Ascending aorta (tissue), 2 donors: ENCODE data around the gene METTL16. TPM values are rescaled to one million over a fixed set of nuclear protein-coding genes. Genes with fewer than 3 reads are reported as not detected.

ENCODE experiments used
- DNase-seq, 2 donors: peaks; one replicate each; pipeline ENCODE4 v3.0.0-alpha.2; 2019; ENCODE audit warnings: low spot score in 2 of 2
- H3K27ac ChIP-seq, 2 donors: fragments of 200-600 bp; sonication (generic); one replicate each; pipeline ENCODE4 v1.5.1; 2016 to 2017; ENCODE audit warnings: mild to moderate bottlenecking in 1 of 2
- H3K27me3 ChIP-seq: fragments of 200-600 bp; sonication (generic); one replicate; pipeline ENCODE4 v1.5.1; 2017
- H3K36me3 ChIP-seq, 2 donors: fragments of 200-600 bp; sonication (generic); one replicate each; pipeline ENCODE4 v1.5.1; 2016
- H3K4me1 ChIP-seq, 2 donors: fragments of 200-600 bp; sonication (generic); one replicate each; pipeline ENCODE4 v1.5.1; 2016 to 2017; ENCODE audit warnings: mild to moderate bottlenecking in 1 of 2
- H3K4me3 ChIP-seq, 2 donors: fragments of 200-600 bp; sonication (generic); one replicate each; pipeline ENCODE4 v1.5.1; 2016 to 2017; ENCODE audit warnings: mild to moderate bottlenecking in 1 of 2
- H3K9me3 ChIP-seq, 2 donors: fragments of 200-600 bp; sonication (generic); one replicate each; pipeline ENCODE4 v1.5.1; 2016
- intact Hi-C: fragments of 100-400 bp; cut with DNase I; formaldehyde crosslinking; loops from one replicate; pipeline ENCODE4 v1.15.1; 2023
- total RNA-seq: library from RNA; depleted of rRNA; stranded (reverse); fragments of >200 nt; gene quantifications from one replicate; pipeline ENCODE4 v1.1.0, GENCODE V29; 2016
- TF ChIP-seq, protein P1 (sequence below), 3 experiments: fragments of 200-600 bp in 2 of 3; fragments of 450-650 bp in 1 of 3; sonication (generic) in 2 of 3; IDR thresholded peaks; one replicate each; pipeline ENCODE4 v1.5.1; 2016 to 2019; ENCODE audit warnings: antibody characterized with exemption in 3 of 3, mild to moderate bottlenecking in 1 of 3, moderate library complexity in 1 of 3

The METTL16 gene
- total RNA-seq, 1 donor from 2014 or later: 15.3 TPM

DNA sequence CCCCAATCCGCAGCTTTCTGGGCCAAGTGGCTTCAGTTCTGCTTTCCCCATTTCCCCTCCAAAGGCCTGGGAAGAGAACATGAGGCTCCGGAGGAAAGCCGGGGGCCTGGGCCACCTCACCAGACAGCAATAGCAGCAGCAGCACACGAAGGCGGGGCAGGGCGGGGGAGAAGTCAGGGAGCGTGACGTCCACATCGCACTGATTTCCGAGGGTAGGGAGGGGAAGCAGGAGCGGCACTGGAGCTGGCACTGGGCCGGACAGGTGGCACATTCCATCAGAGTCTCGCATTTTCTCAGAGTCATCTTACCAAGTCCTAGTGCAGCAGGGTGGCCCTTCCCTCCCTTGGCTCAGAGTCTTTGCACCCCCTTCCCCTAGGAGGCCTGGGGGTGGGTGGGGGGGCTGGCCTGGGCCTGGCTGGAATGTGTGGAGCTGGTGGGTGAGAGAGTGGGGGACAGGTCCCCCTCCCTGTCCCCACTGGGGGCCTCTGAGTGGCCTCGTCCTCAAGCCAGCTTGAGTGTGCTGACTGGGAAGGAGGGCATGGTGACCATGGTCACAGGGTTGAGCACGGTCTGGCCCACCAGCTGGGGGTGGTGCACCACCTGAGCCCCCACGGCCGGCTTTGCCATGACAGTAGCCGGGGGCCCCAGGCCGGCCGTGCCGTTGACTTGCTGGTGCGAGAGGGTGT lies 125.1 kb downstream of the METTL16 start:
- Histone ChIP-seq H3K36me3 (peaks cover 26 to 30% of the 10 kb centered on the region in 2 donors), H3K27ac (no peak overlapping the region), H3K27me3 (no peaks in the 10 kb centered on the region), H3K4me1 (peaks cover 0 to 18% of the 10 kb centered on the region in 2 donors), H3K9me3 (no peaks in the 10 kb centered on the region), H3K4me3 (no peak overlapping the region)
- TF ChIP-seq, protein P1, sequence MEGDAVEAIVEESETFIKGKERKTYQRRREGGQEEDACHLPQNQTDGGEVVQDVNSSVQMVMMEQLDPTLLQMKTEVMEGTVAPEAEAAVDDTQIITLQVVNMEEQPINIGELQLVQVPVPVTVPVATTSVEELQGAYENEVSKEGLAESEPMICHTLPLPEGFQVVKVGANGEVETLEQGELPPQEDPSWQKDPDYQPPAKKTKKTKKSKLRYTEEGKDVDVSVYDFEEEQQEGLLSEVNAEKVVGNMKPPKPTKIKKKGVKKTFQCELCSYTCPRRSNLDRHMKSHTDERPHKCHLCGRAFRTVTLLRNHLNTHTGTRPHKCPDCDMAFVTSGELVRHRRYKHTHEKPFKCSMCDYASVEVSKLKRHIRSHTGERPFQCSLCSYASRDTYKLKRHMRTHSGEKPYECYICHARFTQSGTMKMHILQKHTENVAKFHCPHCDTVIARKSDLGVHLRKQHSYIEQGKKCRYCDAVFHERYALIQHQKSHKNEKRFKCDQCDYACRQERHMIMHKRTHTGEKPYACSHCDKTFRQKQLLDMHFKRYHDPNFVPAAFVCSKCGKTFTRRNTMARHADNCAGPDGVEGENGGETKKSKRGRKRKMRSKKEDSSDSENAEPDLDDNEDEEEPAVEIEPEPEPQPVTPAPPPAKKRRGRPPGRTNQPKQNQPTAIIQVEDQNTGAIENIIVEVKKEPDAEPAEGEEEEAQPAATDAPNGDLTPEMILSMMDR (IDR thresholded peaks at IDR 0.05): no peak
- intact Hi-C loops: no loop called here
- DNase-seq: no peak

DNA sequence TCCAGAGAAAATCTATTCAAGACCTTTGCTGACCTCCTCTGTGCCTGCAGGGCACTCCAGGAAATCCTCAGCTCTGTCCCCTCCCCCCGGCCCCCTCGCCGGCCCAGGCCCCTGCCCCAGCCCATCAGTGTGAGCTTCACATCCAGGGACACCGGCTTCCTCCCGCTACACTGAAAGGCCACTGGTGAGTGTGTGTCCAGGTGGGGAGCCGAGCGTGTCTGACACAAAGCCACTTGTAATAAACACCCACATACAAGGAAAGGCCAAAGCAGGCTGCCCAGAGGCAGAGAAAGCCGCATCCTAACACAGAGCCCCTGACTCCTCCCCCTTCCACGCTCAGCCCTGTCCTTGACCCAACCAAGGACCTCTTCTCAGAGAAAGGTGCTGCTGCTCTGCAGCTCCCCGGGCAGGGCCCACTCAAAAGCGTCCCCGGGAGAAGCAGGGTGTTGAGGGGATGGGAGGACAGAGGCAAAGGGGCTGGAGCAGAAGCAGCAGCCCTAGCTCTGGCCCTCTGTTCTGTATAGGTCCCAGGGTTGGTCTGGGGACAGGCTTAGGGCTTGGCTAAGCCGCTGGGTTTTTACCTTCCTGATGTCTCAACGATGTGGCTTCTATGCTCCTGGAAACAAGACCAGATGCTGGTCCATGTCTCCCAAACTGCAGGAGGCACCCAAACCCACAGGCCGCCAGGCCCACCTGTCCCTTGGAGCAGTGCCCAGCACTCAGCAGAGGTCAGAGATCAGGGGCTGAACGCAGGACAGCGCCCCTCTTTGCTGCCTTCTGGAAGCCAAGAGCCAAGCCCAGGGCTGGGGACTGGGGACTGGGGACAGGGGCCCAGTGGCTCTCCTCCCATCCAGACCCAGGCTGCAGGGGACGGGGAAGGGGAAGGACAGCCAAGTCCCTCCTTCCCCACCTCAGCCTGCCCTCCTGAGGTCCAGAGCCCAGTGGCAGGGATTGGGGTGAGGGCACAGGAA lies 126.2 kb downstream of the METTL16 start:
- peaks cover 26 to 39% of the 10 kb centered on the region in 2 donors for H3K36me3 ChIP-seq
- peaks cover 0 to 8% of the 10 kb centered on the region in 2 donors for H3K4me1 ChIP-seq

DNA sequence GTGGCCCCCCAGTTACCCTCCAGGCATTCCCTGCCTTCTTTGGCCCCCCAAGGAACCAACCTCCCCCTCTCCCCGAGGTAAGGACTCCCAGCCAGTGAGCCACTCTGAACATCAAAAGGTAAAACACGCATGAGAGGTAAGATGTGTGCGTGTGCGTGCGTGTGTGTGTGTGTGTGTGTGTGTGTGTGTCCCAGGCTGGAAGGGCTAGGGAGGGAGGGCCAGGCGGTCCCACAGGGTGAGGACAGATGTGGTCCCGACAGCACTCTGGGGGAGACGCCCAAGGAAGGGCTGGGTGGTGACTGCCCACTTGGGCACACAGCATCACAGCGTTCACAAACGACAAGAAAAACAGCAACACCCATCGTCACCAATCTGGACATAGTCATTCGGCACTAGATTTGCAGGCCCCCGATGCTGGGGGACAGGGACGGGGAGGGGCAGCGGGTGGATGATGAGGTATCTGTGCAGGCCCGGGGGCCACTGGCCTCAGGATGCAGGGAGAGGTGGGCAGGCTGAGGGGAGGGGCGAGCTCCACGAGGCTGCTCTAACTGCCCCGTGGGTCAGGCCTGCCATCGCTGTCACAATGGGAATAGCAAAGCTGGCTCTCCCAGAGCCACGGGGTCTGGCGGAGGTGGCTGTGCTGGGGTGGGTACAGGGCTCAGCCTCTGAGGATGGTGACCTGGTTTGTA lies 127.1 kb downstream of the METTL16 start:
- intact Hi-C loops: no loop called here
- H3K27ac ChIP-seq: no peak overlapping the region
- TF ChIP-seq, protein P1 (IDR thresholded peaks at IDR 0.05): no peak
- H3K4me1 ChIP-seq: peaks cover 0 to 4% of the 10 kb centered on the region in 2 donors
- H3K9me3 ChIP-seq: no peaks in the 10 kb centered on the region
- peaks cover 31 to 49% of the 10 kb centered on the region in 2 donors for H3K36me3 ChIP-seq
- H3K4me3 ChIP-seq: no peak overlapping the region
- H3K27me3 ChIP-seq: no peaks in the 10 kb centered on the region
- no peak for DNase-seq

More for the DNA sequence above, 126.2 kb downstream of the METTL16 start:
- TF ChIP-seq, protein P1 (IDR thresholded peaks at IDR 0.05): no peak
- H3K9me3 ChIP-seq: no peaks in the 10 kb centered on the region
- no peak overlapping the region for H3K4me3 ChIP-seq
- H3K27ac ChIP-seq: no peak overlapping the region
- intact Hi-C loops: no loop called here
- DNase-seq: no peak
- no peaks in the 10 kb centered on the region for H3K27me3 ChIP-seq

DNA sequence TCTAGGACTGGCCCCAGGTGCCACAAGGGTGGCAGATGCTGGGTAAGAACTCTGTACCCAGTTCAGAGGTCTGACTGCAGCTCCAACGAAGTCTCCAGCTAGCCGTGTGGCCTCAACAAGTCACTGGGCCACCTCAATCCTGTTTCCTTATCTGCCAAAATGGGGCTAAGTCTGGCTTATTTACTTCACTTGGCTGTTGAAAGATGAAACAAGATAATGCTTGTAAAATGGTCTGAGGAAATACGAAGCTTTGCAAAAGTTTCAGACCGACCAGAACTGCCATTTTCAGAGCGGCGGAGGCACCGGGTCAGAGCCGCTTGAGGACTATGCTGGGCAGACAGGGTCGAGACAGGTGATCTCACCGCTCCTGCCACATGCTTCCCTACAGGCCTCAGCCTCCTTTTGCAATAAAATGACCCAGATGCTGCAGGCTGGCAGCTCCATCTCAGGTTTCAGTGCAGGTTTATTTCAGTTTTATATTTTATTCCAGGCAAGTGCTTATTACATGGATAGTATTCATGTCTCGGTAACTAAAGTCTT lies 128.0 kb downstream of the METTL16 start:
- TF ChIP-seq, protein P1 (IDR thresholded peaks at IDR 0.05): no peak
- Histone ChIP-seq H3K27ac (peak overlapping the region in 1 of 2 donors; percentile 51), H3K4me1 (peaks cover 0 to 4% of the 10 kb centered on the region in 2 donors), H3K27me3 (no peaks in the 10 kb centered on the region), H3K9me3 (no peaks in the 10 kb centered on the region), H3K4me3 (no peak overlapping the region), H3K36me3 (peaks cover 36 to 56% of the 10 kb centered on the region in 2 donors)
- DNase-seq: no peak
- intact Hi-C loops: no loop called here

DNA sequence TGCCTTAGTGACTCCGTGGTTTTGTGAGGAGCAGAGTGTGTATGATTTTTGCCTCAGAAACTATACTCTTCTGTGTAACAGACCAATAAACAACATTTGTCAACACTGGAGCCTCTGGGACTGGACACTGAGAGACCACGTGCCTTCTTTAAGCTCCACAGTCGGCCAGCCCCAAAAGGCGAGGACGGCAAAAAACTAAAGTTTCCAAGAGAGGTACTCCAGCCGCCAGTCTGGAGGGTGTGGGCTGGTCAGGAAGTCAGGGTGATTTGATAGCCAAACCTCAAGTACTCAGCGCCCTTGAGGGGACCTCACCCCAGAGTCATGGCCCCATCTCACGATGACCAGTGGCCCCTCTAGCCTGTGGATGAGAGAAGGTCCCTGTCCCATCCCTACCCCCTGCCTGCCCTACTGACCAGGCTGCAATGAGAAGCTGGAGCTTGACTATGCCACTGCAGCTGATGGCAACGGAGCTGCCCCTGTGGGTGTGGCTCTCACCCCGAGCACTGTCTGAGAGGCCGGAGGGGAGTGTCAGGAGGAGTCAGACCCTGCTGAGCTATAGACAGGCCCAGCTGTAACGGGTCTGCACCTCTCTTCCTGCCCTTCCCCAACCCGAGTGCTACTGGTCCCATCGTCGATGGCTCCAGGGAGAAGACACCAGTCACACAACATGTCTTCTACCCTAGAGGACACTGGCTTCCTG lies 130.6 kb downstream of the METTL16 start:
- Histone ChIP-seq H3K4me3 (no peak overlapping the region), H3K36me3 (peaks cover 29 to 58% of the 10 kb centered on the region in 2 donors), H3K27ac (no peak overlapping the region), H3K4me1 (peaks cover 0 to 4% of the 10 kb centered on the region in 2 donors), H3K9me3 (no peaks in the 10 kb centered on the region), H3K27me3 (no peaks in the 10 kb centered on the region)
- intact Hi-C loops: no loop called here
- DNase-seq: no peak
- TF ChIP-seq, protein P1 (IDR thresholded peaks at IDR 0.05): no peak
